ENCODE measurements around the gene GABPB2. TPM values are rescaled to one million over a fixed set of nuclear protein-coding genes. Genes with fewer than 3 reads are reported as not detected.
A peak's percentile ranks its signal among the peaks of the same experiment; 100 is the strongest.

Gene GABPB2
- total and polyA plus RNA-seq, 2 experiments from 2014 or later: 0.98 to 12.9 TPM

GRCh38 chr1:151047925-151048644 is 22.5 kb upstream of the GABPB2 start:
- TF ChIP-seq CTCF (IDR thresholded peaks at IDR 0.05; ENCODE audit: poor library complexity) (peak; percentile 58), EZH2 (IDR thresholded peaks at IDR 0.05; ENCODE audit: borderline replicate concordance) (no peak)
- Histone ChIP-seq H3K9me3 (ENCODE audit: low read depth) (no peaks in the 10 kb centered on the region), H2AFZ (peak overlapping the region; percentile 94), H3K36me3 (replicated peaks; ENCODE audit: insufficient read depth, low read depth) (no peaks in the 10 kb centered on the region), H3K4me1 (ENCODE audit: insufficient read depth) (peaks cover 6% of the 10 kb centered on the region), H3K27ac (peak overlapping the region; percentile 95), H4K20me1 (ENCODE audit: insufficient read depth, poor library complexity, severe bottlenecking) (no peaks in the 10 kb centered on the region), H3K4me3 (peak overlapping the region; percentile 81), H3K4me2 (peak overlapping the region; percentile 97), H3K79me2 (peaks cover 8% of the 10 kb centered on the region), H3K27me3 (no peaks in the 10 kb centered on the region), H3K9me2 (replicated peaks; ENCODE audit: insufficient read depth) (no peaks in the 10 kb centered on the region)
- peak; percentile 83 for DNase-seq (ENCODE audit: low spot score)
- WGBS (ENCODE audit: low lambda C conversion rate, missing lambda C conversion rate): 1% methylated on average over 48 of the region's 48 CpGs

- Histone ChIP-seq H3K4me2 (peak overlapping the region; percentile 97), H3K36me3 (replicated peaks; ENCODE audit: insufficient read depth, low read depth) (no peaks in the 10 kb centered on the region), H2AFZ (no peak overlapping the region), H3K9me2 (replicated peaks; ENCODE audit: insufficient read depth) (no peaks in the 10 kb centered on the region), H3K79me2 (peaks cover 10% of the 10 kb centered on the region), H4K20me1 (ENCODE audit: insufficient read depth, poor library complexity, severe bottlenecking) (no peaks in the 10 kb centered on the region), H3K4me3 (peak overlapping the region; percentile 81), H3K4me1 (ENCODE audit: insufficient read depth) (peaks cover 6% of the 10 kb centered on the region), H3K27ac (peak overlapping the region; percentile 95), H3K27me3 (no peaks in the 10 kb centered on the region), H3K9me3 (ENCODE audit: low read depth) (no peaks in the 10 kb centered on the region)
- WGBS (ENCODE audit: low lambda C conversion rate, missing lambda C conversion rate): 34% methylated on average over 3 of the region's 3 CpGs
- no peak for DNase-seq (ENCODE audit: low spot score)
- TF ChIP-seq CTCF (IDR thresholded peaks at IDR 0.05; ENCODE audit: poor library complexity): no peak
- no peak for TF ChIP-seq EZH2phosphoT487 (IDR thresholded peaks at IDR 0.05; ENCODE audit: low read depth, severe bottlenecking, unreplicated experiment)
- TF ChIP-seq EZH2 (IDR thresholded peaks at IDR 0.05; ENCODE audit: borderline replicate concordance): no peak
Measured at GRCh38 chr1:151048645-151049032, 21.9 kb upstream of the GABPB2 start.

- Histone ChIP-seq H3K9me2 (replicated peaks; ENCODE audit: insufficient read depth) (no peaks in the 10 kb centered on the region), H3K27me3 (no peaks in the 10 kb centered on the region), H4K20me1 (ENCODE audit: insufficient read depth, poor library complexity, severe bottlenecking) (no peaks in the 10 kb centered on the region), H3K4me1 (ENCODE audit: insufficient read depth) (peaks cover 6% of the 10 kb centered on the region), H3K4me3 (no peak overlapping the region), H3K9me3 (ENCODE audit: low read depth) (no peaks in the 10 kb centered on the region), H2AFZ (no peak overlapping the region), H3K79me2 (peaks cover 18% of the 10 kb centered on the region), H3K36me3 (replicated peaks; ENCODE audit: insufficient read depth, low read depth) (no peaks in the 10 kb centered on the region), H3K4me2 (peak overlapping the region; percentile 97), H3K27ac (no peak overlapping the region)
- 90% methylated on average over 5 of the region's 5 CpGs for WGBS (ENCODE audit: low lambda C conversion rate, missing lambda C conversion rate)
- DNase-seq (ENCODE audit: low spot score): no peak
- TF ChIP-seq EZH2phosphoT487 (IDR thresholded peaks at IDR 0.05; ENCODE audit: low read depth, severe bottlenecking, unreplicated experiment) (no peak), EZH2 (IDR thresholded peaks at IDR 0.05; ENCODE audit: borderline replicate concordance) (no peak), CTCF (IDR thresholded peaks at IDR 0.05; ENCODE audit: poor library complexity) (no peak)
Measured at GRCh38 chr1:151049458-151049857, 21.1 kb upstream of the GABPB2 start.

Data from hepatocyte (in vitro differentiated cells).